Thyroid gland (tissue), 4 donors: Measurements from ENCODE around the gene PPP2R5E. TPM values are rescaled to one million over a fixed set of nuclear protein-coding genes. Genes with fewer than 3 reads are reported as not detected.

Experiments used
- DNase-seq, 2 donors: peaks; one replicate each; pipeline ENCODE4 v3.0.0-alpha.2; 2019
- H3K27ac ChIP-seq, 3 donors: fragments of 200-600 bp; sonication (generic); 1 replicate in 2 of 3; 2 replicates in 1 of 3; pipeline ENCODE4 v1.5.1; 2016 to 2019; ENCODE audit warnings: mild to moderate bottlenecking in 1 of 3, moderate library complexity in 1 of 3
- H3K27me3 ChIP-seq: fragments of 200-600 bp; sonication (generic); one replicate; pipeline ENCODE4 v1.5.1; 2019
- H3K36me3 ChIP-seq, 2 donors: fragments of 200-600 bp; sonication (generic); one replicate each; pipeline ENCODE4 v1.5.1; 2016 to 2019
- H3K4me1 ChIP-seq, 2 donors: fragments of 200-600 bp; sonication (generic); one replicate each; pipeline ENCODE4 v1.5.1; 2017 to 2019
- H3K4me3 ChIP-seq, 3 donors: fragments of 200-600 bp; sonication (generic); replicated peaks in 1 of 3; 1 replicate in 2 of 3; 2 replicates in 1 of 3; pipeline ENCODE4 v1.5.1; 2016; ENCODE audit warnings: mild to moderate bottlenecking in 1 of 3
- H3K9me3 ChIP-seq: fragments of 200-600 bp; sonication (generic); one replicate; pipeline ENCODE4 v1.5.1; 2017
- POLR2A ChIP-seq, 2 donors: fragments of 450-650 bp; IDR thresholded peaks; one replicate each; pipeline ENCODE4 v1.6.1; 2017; ENCODE audit warnings: antibody characterized with exemption in 2 of 2, mild to moderate bottlenecking in 2 of 2, moderate library complexity in 1 of 2
- WGBS, 2 donors: methylation state at CpG; one replicate each; pipeline ENCODE4 v1.1.5; 2017; 5-methylcytosine and 5-hydroxymethylcytosine counted together
- intact Hi-C: fragments of 100-400 bp; cut with DNase I; formaldehyde crosslinking; loops from one replicate; pipeline ENCODE4 v1.15.1; 2023
- total RNA-seq, 4 donors: library from RNA; depleted of rRNA; stranded (reverse); fragments of >200 nt; gene quantifications; one replicate each; pipeline ENCODE4 v1.2.3, GENCODE V29; 2016
- TF ChIP-seq, protein P1 (sequence below), 6 experiments: fragments of 200-600 bp in 3 of 6; fragments of 450-650 bp in 3 of 6; sonication (generic) in 3 of 6; IDR thresholded peaks; one replicate each; pipeline ENCODE4 v1.5.1; 2016 to 2019; ENCODE audit warnings: antibody characterized with exemption in 6 of 6, mild to moderate bottlenecking in 2 of 6, inconsistent platforms in 1 of 6, moderate library complexity in 1 of 6

Gene PPP2R5E
- total RNA-seq, 4 donors from 2014 or later = 30.0 to 42.3 (median 36.0) TPM

DNA sequence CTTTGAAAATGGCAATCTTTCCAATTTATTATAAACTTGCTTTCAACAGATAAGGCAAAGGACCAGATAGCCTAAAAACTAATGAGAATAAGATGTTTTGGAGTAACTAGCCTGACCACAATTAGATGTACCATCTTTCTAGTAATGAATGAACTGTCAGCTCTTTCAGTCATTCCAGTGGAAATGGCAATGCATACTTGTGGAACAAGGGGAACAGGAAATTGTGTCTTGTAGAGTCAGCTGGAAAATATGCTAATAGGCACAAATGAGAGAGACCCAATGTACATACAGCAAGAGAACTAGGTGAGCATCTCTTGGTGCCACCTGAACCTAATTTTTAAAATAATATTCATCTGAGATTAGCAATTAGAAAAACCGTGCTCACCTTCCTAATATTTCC lies 148.3 kb downstream of the PPP2R5E start:
- TF ChIP-seq, protein P1, sequence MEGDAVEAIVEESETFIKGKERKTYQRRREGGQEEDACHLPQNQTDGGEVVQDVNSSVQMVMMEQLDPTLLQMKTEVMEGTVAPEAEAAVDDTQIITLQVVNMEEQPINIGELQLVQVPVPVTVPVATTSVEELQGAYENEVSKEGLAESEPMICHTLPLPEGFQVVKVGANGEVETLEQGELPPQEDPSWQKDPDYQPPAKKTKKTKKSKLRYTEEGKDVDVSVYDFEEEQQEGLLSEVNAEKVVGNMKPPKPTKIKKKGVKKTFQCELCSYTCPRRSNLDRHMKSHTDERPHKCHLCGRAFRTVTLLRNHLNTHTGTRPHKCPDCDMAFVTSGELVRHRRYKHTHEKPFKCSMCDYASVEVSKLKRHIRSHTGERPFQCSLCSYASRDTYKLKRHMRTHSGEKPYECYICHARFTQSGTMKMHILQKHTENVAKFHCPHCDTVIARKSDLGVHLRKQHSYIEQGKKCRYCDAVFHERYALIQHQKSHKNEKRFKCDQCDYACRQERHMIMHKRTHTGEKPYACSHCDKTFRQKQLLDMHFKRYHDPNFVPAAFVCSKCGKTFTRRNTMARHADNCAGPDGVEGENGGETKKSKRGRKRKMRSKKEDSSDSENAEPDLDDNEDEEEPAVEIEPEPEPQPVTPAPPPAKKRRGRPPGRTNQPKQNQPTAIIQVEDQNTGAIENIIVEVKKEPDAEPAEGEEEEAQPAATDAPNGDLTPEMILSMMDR (IDR thresholded peaks at IDR 0.05) = no peak
- TF ChIP-seq POLR2A (IDR thresholded peaks at IDR 0.05) = no peak
- Histone ChIP-seq H3K4me1 (peaks cover 5 to 6% of the 10 kb centered on the region in 2 donors), H3K9me3 (no peaks in the 10 kb centered on the region), H3K36me3 (peaks cover 0 to 4% of the 10 kb centered on the region in 2 donors), H3K4me3 (no peak overlapping the region), H3K27ac (no peak overlapping the region), H3K27me3 (no peaks in the 10 kb centered on the region)
- intact Hi-C loops = loop anchor here (5.0 kb wide), 1 partner anchor 147 kb away; the partner anchor contains the start of gene PPP2R5E
- DNase-seq = no peak
- 70 to 95% methylated on average over 1 of the region's 1 CpG for WGBS, 2 donors

DNA sequence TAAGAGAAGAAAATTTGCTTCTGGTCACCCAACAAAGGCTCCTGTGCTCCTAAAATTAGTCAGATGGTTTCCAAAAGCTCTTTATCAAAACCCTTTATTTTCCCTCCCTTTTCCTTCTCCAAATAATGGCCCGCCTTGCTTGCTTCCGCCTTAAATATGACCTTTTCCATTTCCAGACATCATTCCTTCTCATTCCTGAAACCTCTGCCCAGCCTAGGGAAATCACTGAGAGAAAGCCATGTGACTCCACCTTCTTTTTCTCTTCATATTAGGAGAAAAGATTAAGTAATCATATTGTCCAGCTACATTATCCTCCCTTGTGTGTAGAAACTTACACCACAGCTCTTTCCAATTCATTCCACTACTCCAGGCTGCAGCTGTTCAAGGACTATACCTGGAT lies 148.7 kb downstream of the PPP2R5E start:
- Histone ChIP-seq H3K9me3 (no peaks in the 10 kb centered on the region), H3K27ac (no peak overlapping the region), H3K4me3 (no peak overlapping the region), H3K27me3 (no peaks in the 10 kb centered on the region), H3K4me1 (peaks cover 9 to 10% of the 10 kb centered on the region in 2 donors), H3K36me3 (peaks cover 0 to 4% of the 10 kb centered on the region in 2 donors)
- no peak for DNase-seq
- TF ChIP-seq POLR2A (IDR thresholded peaks at IDR 0.05) = no peak
- TF ChIP-seq, protein P1 (IDR thresholded peaks at IDR 0.05) = no peak
- 88 to 97% methylated on average over 2 of the region's 2 CpGs for WGBS, 2 donors
- intact Hi-C loops = loop anchor here (5.0 kb wide), 1 partner anchor 148 kb away; the partner anchor contains the start of gene PPP2R5E

DNA sequence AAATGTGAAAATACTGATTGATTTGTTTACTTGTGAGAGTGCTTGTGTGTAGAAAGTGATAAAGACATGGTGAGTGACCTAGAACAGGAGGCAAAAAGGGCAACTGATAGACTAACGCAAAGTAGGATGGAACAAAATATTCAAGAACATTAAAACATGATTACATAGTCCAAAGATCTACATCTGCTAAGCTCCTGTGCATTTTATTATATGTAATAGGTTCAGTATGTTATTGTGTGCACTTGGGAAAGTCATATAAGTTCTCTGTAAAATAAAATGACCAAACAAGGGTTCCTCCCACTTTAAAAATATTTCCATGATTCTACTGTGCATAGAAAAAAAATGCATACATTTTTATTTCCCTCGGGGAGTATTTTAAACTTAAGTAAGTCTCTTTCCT lies 150.2 kb downstream of the PPP2R5E start:
- intact Hi-C loops = loop anchor here (5.0 kb wide), 1 partner anchor 149 kb away; the partner anchor contains the start of gene PPP2R5E
- H3K27me3 ChIP-seq = no peaks in the 10 kb centered on the region
- no peak for TF ChIP-seq POLR2A (IDR thresholded peaks at IDR 0.05)
- TF ChIP-seq, protein P1 (IDR thresholded peaks at IDR 0.05) = no peak
- WGBS, 2 donors = 90 to 91% methylated on average over 2 of the region's 2 CpGs
- H3K4me3 ChIP-seq = no peak overlapping the region
- no peak for DNase-seq
- peaks cover 0 to 10% of the 10 kb centered on the region in 2 donors for H3K36me3 ChIP-seq
- peak overlapping the region in 2 of 3 donors; percentile 17 to 62 for H3K27ac ChIP-seq
- H3K9me3 ChIP-seq = no peaks in the 10 kb centered on the region
- H3K4me1 ChIP-seq = peaks cover 13 to 15% of the 10 kb centered on the region in 2 donors

DNA sequence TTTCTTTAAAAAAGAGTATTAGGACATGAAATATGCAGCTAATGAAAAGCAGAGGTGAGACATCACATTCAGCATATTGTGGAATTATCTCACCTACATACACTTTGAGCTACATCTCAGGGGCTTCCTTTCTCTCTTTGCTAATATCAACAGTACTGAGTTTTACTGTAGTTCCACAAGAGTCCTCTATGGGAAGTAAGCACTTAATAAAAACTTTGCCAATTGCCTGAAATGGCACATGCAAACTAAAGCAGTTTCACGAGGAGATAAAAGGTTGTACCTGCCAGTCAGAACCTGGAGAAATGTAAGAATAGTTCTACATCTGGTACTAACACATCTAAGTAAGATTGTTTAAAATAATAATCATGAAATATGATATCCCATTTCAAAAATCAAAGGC lies 150.9 kb downstream of the PPP2R5E start:
- peaks cover 13 to 15% of the 10 kb centered on the region in 2 donors for H3K4me1 ChIP-seq
- H3K4me3 ChIP-seq = no peak overlapping the region
- no peaks in the 10 kb centered on the region for H3K9me3 ChIP-seq
- TF ChIP-seq, protein P1 (IDR thresholded peaks at IDR 0.05) = peak in 3 of 6 experiments; percentile 16 to 29 (median 28)
- TF ChIP-seq POLR2A (IDR thresholded peaks at IDR 0.05) = no peak
- no peaks in the 10 kb centered on the region for H3K27me3 ChIP-seq
- intact Hi-C loops = loop anchor here (5.0 kb wide), 1 partner anchor 150 kb away; the partner anchor contains the start of gene PPP2R5E
- peak overlapping the region in 2 of 3 donors; percentile 17 to 62 for H3K27ac ChIP-seq
- no peak for DNase-seq
- 23 to 45% methylated on average over 1 of the region's 1 CpG for WGBS, 2 donors
- H3K36me3 ChIP-seq = peaks cover 0 to 13% of the 10 kb centered on the region in 2 donors

DNA sequence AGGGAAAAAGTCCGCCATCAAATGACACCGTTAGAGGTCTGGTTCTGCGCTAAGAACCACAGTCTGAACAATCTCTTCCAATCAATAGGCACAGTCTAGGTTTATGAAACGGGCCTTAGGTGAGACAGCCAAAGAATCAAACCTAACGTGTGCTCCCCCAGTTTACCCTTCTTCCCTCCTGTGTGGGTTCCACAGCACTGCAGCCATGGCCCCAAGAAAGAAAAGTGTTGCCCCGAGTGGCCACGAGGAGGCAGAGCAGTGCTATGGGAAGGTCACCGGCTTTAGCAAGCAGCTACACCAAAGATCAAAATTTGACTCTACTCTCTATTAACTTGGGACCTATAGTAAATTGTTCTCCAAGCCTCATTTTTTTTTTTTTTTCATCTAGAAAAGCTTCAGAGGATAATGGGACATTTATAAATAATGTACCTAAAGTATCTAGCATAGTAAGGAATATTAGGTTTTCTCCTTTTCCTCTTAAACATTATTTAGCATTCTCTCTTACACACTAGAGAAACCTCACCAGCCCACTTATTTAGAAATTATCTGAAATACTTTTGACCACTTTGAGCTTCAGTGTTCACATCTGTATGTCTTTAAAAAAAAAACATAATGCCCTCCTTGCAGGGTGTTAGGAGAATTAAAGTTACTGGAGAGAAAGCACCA lies 154.3 kb downstream of the PPP2R5E start:
- TF ChIP-seq, protein P1 (IDR thresholded peaks at IDR 0.05) = peak; percentile 48 to 85 (median 78)
- no peak for TF ChIP-seq POLR2A (IDR thresholded peaks at IDR 0.05)
- peak; percentile 62 to 71 for DNase-seq
- Histone ChIP-seq H3K4me1 (peaks cover 13 to 15% of the 10 kb centered on the region in 2 donors), H3K27me3 (no peaks in the 10 kb centered on the region), H3K27ac (peak overlapping the region in 2 of 3 donors; percentile 62 to 86), H3K9me3 (no peaks in the 10 kb centered on the region), H3K4me3 (no peak overlapping the region), H3K36me3 (peaks cover 7 to 13% of the 10 kb centered on the region in 2 donors)
- WGBS, 2 donors = 53 to 58% methylated on average over 8 of the region's 8 CpGs
- intact Hi-C loops = loop anchor here (5.0 kb wide), 1 partner anchor 383 kb away; no protein-coding TSS in a partner anchor
